ENCODE data around the gene RAB33A.

DNA sequence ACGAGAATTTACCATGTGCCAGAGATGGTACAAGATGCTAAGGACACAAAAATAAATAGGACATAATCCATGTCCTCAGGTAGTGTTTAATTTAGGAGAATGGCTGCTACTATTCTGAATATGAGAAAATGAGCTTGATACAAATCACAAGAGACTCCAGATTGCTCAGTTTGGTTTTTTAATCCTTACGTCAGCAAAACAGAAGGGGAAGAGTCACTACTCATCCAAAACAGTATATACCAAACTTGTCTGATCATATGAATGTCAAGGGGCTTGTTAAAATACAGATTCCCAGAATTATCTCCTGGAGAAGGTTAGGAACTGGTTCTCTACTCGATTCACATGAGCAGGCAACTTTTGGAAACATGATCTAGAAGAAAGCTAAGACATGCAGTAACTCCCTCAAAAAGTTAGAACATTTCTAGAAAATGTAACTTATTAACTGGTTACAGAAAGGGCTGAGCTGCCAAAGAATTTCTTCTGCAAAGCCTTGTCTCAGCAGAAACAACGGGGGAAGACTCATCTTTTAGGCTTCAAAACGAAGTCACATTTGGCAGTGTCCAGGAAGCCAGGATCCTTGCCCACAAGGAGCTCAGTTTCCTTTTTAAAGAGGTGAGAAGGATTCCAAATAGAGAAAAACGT is 9.5 kb upstream of the RAB33A start:
- TF ChIP-seq, protein P1, sequence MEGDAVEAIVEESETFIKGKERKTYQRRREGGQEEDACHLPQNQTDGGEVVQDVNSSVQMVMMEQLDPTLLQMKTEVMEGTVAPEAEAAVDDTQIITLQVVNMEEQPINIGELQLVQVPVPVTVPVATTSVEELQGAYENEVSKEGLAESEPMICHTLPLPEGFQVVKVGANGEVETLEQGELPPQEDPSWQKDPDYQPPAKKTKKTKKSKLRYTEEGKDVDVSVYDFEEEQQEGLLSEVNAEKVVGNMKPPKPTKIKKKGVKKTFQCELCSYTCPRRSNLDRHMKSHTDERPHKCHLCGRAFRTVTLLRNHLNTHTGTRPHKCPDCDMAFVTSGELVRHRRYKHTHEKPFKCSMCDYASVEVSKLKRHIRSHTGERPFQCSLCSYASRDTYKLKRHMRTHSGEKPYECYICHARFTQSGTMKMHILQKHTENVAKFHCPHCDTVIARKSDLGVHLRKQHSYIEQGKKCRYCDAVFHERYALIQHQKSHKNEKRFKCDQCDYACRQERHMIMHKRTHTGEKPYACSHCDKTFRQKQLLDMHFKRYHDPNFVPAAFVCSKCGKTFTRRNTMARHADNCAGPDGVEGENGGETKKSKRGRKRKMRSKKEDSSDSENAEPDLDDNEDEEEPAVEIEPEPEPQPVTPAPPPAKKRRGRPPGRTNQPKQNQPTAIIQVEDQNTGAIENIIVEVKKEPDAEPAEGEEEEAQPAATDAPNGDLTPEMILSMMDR (conservative IDR thresholded peaks at IDR 0.05; ENCODE audit: low read depth, low read length) = no peak
- TF ChIP-seq SMC3 (IDR thresholded peaks at IDR 0.05; ENCODE audit: low read depth, low read length) = no peak
- TF ChIP-seq, protein P2, sequence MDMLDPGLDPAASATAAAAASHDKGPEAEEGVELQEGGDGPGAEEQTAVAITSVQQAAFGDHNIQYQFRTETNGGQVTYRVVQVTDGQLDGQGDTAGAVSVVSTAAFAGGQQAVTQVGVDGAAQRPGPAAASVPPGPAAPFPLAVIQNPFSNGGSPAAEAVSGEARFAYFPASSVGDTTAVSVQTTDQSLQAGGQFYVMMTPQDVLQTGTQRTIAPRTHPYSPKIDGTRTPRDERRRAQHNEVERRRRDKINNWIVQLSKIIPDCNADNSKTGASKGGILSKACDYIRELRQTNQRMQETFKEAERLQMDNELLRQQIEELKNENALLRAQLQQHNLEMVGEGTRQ (IDR thresholded peaks at IDR 0.05; ENCODE audit: low read depth, low read length) = no peak

Measured in IMR-90 (cell line).